Activated CD8-positive, alpha-beta T cell treated with anti-CD3 and anti-CD28 coated beads, Interleukin-2, amount 10 ng/mL, durations not matched to agents 7 days and 5 days (primary cell): ENCODE data around the gene LY86. TPM values are rescaled to one million over a fixed set of nuclear protein-coding genes. Genes with fewer than 3 reads are reported as not detected.

ENCODE experiments used
- ATAC-seq: fragments of 150-1000 bp; cut with Tn5 transposase; one replicate; pipeline ENCODE4 v1.10.0; 2021; ENCODE audit warnings: moderate library complexity
- CTCF ChIA-PET: fragments of 350-600 bp; sonication (Branson Sonifier 250); formaldehyde crosslinking; loops from one replicate; lab custom pipeline; 2021; ENCODE audit warnings: antibody characterized with exemption; lab: Charles Lee
- POLR2A ChIA-PET: fragments of 350-600 bp; sonication (Branson Sonifier 250); formaldehyde crosslinking; loops from one replicate; lab custom pipeline; 2021; ENCODE audit warnings: antibody characterized with exemption; lab: Charles Lee
- DNase-seq: peaks from one replicate; pipeline ENCODE4 v3.0.0-alpha.2; 2020
- H3K27ac Mint-ChIP-seq: one replicate; pipeline ENCODE4 v1.8.0; 2021; ENCODE audit warnings: mild to moderate bottlenecking, mixed read lengths
- H3K27me3 Mint-ChIP-seq: one replicate; pipeline ENCODE4 v1.8.0; 2021; ENCODE audit warnings: low read depth, mixed read lengths
- H3K36me3 Mint-ChIP-seq: one replicate; pipeline ENCODE4 v1.8.0; 2021; ENCODE audit warnings: low read depth, mixed read lengths
- H3K4me1 Mint-ChIP-seq: one replicate; pipeline ENCODE4 v1.8.0; 2021; ENCODE audit warnings: low read depth, mixed read lengths
- H3K4me3 Mint-ChIP-seq: one replicate; pipeline ENCODE4 v1.8.0; 2021; ENCODE audit warnings: mild to moderate bottlenecking, mixed read lengths
- H3K9me3 Mint-ChIP-seq: one replicate; pipeline ENCODE4 v1.8.0; 2022; ENCODE audit warnings: mixed read lengths; ENCODE audit not compliant: insufficient read depth
- total RNA-seq, 2 experiments: library from RNA; stranded (reverse); gene quantifications; one replicate each; pipeline ENCODE4 v1.2.3, GENCODE V29; 2021

LY86 gene
- total RNA-seq, 2 experiments from 2014 or later, result 1.9 to 2.9 TPM

- POLR2A ChIA-PET, result no interaction called here
- peaks cover 4% of the 10 kb centered on the region for H3K4me1 Mint-ChIP-seq
- H3K9me3 Mint-ChIP-seq, result peaks cover 36% of the 10 kb centered on the region
- ATAC-seq (no peak), DNase-seq (no peak)
- H3K36me3 Mint-ChIP-seq, result peaks cover 20% of the 10 kb centered on the region
- no peak overlapping the region for H3K27ac Mint-ChIP-seq
- CTCF ChIA-PET, result no interaction called here
- no peak overlapping the region for H3K4me3 Mint-ChIP-seq
- peaks cover 16% of the 10 kb centered on the region for H3K27me3 Mint-ChIP-seq
Observed at GRCh38 chr6:6575143-6575542, 13.4 kb upstream of the LY86 start.

DNA sequence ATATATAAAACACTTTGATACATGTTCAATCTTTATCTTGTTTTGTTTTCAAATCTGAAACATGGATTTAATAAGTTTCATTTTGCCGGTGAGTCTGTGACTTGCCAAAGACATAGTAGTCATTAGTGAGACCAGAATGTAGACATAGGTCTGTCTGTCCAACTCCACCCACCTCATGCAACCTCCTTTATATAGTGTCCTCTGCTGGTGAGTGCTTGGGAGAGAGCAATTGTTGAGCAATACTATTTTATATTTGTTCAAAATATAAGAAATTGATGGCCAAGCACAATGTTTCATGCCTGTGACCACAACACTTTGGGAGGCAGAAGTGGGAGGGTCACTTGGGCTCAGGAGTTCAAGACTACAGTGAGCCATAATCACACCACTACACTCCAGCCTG is 10.8 kb upstream of the LY86 start:
- POLR2A ChIA-PET, result no interaction called here

DNA sequence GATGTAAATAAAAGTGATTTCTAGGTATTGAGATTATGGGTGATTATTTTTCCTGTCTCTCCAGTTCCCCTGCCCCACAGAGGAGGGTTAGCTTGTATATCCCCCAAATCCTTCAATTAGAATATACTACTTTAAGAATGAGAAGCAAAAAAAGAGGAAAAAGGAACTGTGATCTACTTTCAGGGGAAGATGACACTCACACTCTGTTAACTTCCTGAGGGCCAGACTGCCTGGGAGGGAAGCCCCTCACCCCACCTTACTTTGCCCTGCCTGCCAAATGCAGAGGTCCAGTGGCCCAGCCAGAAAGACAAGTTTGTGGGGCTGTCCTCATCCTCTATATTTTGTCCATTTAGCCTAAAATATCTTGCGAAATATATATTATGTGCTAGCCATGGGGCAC is 9.2 kb upstream of the LY86 start:
- peak overlapping the region; percentile 31 for H3K27ac Mint-ChIP-seq
- peaks cover 3% of the 10 kb centered on the region for H3K27me3 Mint-ChIP-seq
- DNase-seq, result no peak
- H3K9me3 Mint-ChIP-seq, result peaks cover 33% of the 10 kb centered on the region
- peaks cover 18% of the 10 kb centered on the region for H3K4me1 Mint-ChIP-seq
- H3K4me3 Mint-ChIP-seq, result no peak overlapping the region
- no peak for ATAC-seq
- ChIA-PET POLR2A (no interaction called here), CTCF (no interaction called here)
- peaks cover 19% of the 10 kb centered on the region for H3K36me3 Mint-ChIP-seq

More for the DNA sequence above, 10.8 kb upstream of the LY86 start:
- H3K27me3 Mint-ChIP-seq, result peaks cover 3% of the 10 kb centered on the region
- peaks cover 23% of the 10 kb centered on the region for H3K36me3 Mint-ChIP-seq
- DNase-seq (no peak), ATAC-seq (no peak)
- H3K4me1 Mint-ChIP-seq, result peaks cover 10% of the 10 kb centered on the region
- no peak overlapping the region for H3K27ac Mint-ChIP-seq
- CTCF ChIA-PET, result interaction anchor here (1.5 to 1.6 kb wide), 2 partner anchors 15 to 22 kb away, joined by 3 read pairs; no protein-coding TSS in a partner anchor
- no peak overlapping the region for H3K4me3 Mint-ChIP-seq
- H3K9me3 Mint-ChIP-seq, result peaks cover 41% of the 10 kb centered on the region

GRCh38 chr6:6580225-6580856 is 8.2 kb upstream of the LY86 start:
- ATAC-seq, result no peak
- H3K4me3 Mint-ChIP-seq, result no peak overlapping the region
- H3K27me3 Mint-ChIP-seq, result no peaks in the 10 kb centered on the region
- no peak for DNase-seq
- H3K36me3 Mint-ChIP-seq, result peaks cover 18% of the 10 kb centered on the region
- H3K4me1 Mint-ChIP-seq, result peaks cover 27% of the 10 kb centered on the region
- CTCF ChIA-PET, result interaction anchor here (1.0 kb wide), 1 partner anchor 23 kb away, joined by 3 read pairs; no protein-coding TSS in a partner anchor
- peaks cover 26% of the 10 kb centered on the region for H3K9me3 Mint-ChIP-seq
- no peak overlapping the region for H3K27ac Mint-ChIP-seq
- POLR2A ChIA-PET, result no interaction called here

- POLR2A ChIA-PET, result no interaction called here
- no peak for ATAC-seq
- H3K36me3 Mint-ChIP-seq, result peaks cover 18% of the 10 kb centered on the region
- peaks cover 24% of the 10 kb centered on the region for H3K9me3 Mint-ChIP-seq
- DNase-seq, result no peak
- peaks cover 27% of the 10 kb centered on the region for H3K4me1 Mint-ChIP-seq
- no peak overlapping the region for H3K27ac Mint-ChIP-seq
- CTCF ChIA-PET, result interaction anchor here (0.8 to 1.2 kb wide), 3 partner anchors 9 to 30 kb away, joined by 3 read pairs; no protein-coding TSS in a partner anchor
- H3K27me3 Mint-ChIP-seq, result no peaks in the 10 kb centered on the region
- no peak overlapping the region for H3K4me3 Mint-ChIP-seq
Observed at GRCh38 chr6:6581054-6581453, 7.5 kb upstream of the LY86 start.

DNA sequence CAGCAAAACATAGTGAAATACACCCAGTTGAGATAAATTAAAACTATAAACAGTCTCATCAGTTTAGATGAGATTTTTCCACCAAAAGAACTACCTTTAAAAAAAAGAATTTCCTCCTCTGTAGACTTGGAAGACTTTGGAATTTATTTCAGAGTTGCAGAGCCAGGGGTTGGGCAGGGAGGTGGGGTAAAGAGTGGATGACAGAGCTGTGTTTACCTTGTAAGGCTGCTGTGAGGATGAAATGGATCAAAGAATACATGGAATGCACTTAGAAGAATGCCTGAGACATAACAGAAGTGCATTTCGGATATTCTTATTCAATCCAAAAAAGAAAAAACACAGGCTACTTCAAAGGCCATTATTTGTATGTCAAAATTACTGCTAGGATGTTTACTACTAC is 6.4 kb upstream of the LY86 start:
- Mint-ChIP-seq H3K36me3 (peaks cover 18% of the 10 kb centered on the region), H3K9me3 (peaks cover 21% of the 10 kb centered on the region), H3K4me1 (peaks cover 35% of the 10 kb centered on the region), H3K4me3 (no peak overlapping the region), H3K27ac (no peak overlapping the region), H3K27me3 (no peaks in the 10 kb centered on the region)
- ChIA-PET POLR2A (no interaction called here), CTCF (interaction anchor here (1.2 kb wide), 1 partner anchor 29 kb away, joined by 3 read pairs; no protein-coding TSS in a partner anchor)
- DNase-seq (no peak), ATAC-seq (no peak)

GRCh38 chr6:6583836-6584235 is 4.7 kb upstream of the LY86 start:
- ATAC-seq (no peak), DNase-seq (peak; percentile 61)
- ChIA-PET POLR2A (no interaction called here), CTCF (no interaction called here)
- Mint-ChIP-seq H3K36me3 (peaks cover 18% of the 10 kb centered on the region), H3K27ac (peak overlapping the region; percentile 12), H3K27me3 (no peaks in the 10 kb centered on the region), H3K4me3 (no peak overlapping the region), H3K9me3 (peaks cover 21% of the 10 kb centered on the region), H3K4me1 (peaks cover 51% of the 10 kb centered on the region)

DNA sequence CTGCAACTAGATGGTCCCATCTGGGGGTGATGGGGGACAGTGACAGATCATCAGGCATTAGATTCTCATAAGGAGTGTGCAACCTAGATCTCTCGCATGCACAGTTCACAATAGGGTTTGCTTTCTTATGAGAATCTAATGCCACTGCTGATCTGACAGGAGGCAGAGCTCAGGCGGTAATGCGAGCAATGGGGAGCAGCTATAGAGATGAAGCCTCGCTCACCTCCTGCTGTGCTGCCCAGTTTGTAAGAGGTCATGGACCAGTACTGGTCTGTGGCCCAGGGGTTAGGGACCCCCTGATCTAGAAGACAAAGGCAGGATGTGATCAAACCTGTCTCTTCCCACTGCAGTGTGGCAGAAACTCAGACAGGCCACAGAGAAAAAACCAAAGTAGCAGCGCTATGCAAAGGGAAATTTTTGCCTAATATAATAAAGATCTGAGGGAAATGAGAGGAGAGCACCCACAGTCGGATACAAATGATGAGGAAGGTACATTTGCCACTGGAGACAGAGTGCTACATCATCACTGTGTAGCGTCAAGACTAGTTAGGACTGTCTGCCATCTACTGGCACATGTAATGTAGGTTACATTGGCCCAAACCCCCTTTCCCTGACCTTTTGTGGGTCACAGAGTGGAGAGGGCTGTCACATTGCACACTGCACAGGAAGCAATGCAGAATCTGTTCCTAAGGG is 4.1 kb upstream of the LY86 start:
- H3K4me3 Mint-ChIP-seq, result no peak overlapping the region
- ATAC-seq (no peak), DNase-seq (no peak)
- ChIA-PET POLR2A (interaction anchor here (0.6 kb wide), 1 partner anchor 715 kb away, joined by 4 read pairs; no protein-coding TSS in a partner anchor), CTCF (no interaction called here)
- H3K27ac Mint-ChIP-seq, result peak overlapping the region; percentile 31
- H3K4me1 Mint-ChIP-seq, result peaks cover 53% of the 10 kb centered on the region
- no peaks in the 10 kb centered on the region for H3K27me3 Mint-ChIP-seq
- H3K36me3 Mint-ChIP-seq, result peaks cover 18% of the 10 kb centered on the region
- H3K9me3 Mint-ChIP-seq, result peaks cover 21% of the 10 kb centered on the region

GRCh38 chr6:6585003-6585311 is 3.6 kb upstream of the LY86 start:
- peak overlapping the region; percentile 41 for H3K27ac Mint-ChIP-seq
- ATAC-seq, result no peak
- peaks cover 55% of the 10 kb centered on the region for H3K4me1 Mint-ChIP-seq
- no peak for DNase-seq
- H3K4me3 Mint-ChIP-seq, result no peak overlapping the region
- ChIA-PET CTCF (no interaction called here), POLR2A (no interaction called here)
- peaks cover 18% of the 10 kb centered on the region for H3K36me3 Mint-ChIP-seq
- no peaks in the 10 kb centered on the region for H3K27me3 Mint-ChIP-seq
- peaks cover 16% of the 10 kb centered on the region for H3K9me3 Mint-ChIP-seq

- ChIA-PET POLR2A (no interaction called here), CTCF (no interaction called here)
- no peak overlapping the region for H3K4me3 Mint-ChIP-seq
- peaks cover 9% of the 10 kb centered on the region for H3K9me3 Mint-ChIP-seq
- ATAC-seq (no peak), DNase-seq (no peak)
- H3K27me3 Mint-ChIP-seq, result no peaks in the 10 kb centered on the region
- no peak overlapping the region for H3K27ac Mint-ChIP-seq
- peaks cover 16% of the 10 kb centered on the region for H3K36me3 Mint-ChIP-seq
- H3K4me1 Mint-ChIP-seq, result peaks cover 56% of the 10 kb centered on the region
Observed at GRCh38 chr6:6586167-6586566, 2.4 kb upstream of the LY86 start.

- DNase-seq, result no peak
- Mint-ChIP-seq H3K4me1 (peaks cover 61% of the 10 kb centered on the region), H3K27ac (peak overlapping the region; percentile 74), H3K27me3 (no peaks in the 10 kb centered on the region), H3K4me3 (peak overlapping the region; percentile 47), H3K9me3 (peaks cover 7% of the 10 kb centered on the region), H3K36me3 (peaks cover 16% of the 10 kb centered on the region)
- ATAC-seq, result no peak
- ChIA-PET CTCF (interaction anchor here (1.0 to 1.6 kb wide), 2 partner anchors 23 to 90 kb away, joined by 3 to 5 read pairs; no protein-coding TSS in a partner anchor), POLR2A (no interaction called here)
Observed at GRCh38 chr6:6586671-6587526, 1.6 kb upstream of the LY86 start.
